Activated CD8-positive, alpha-beta T cell treated with anti-CD3 and anti-CD28 coated beads for 36 hours (primary cell): ENCODE data around the gene MARCHF2. TPM values are rescaled to one million over a fixed set of nuclear protein-coding genes. Genes with fewer than 3 reads are reported as not detected.
A peak's percentile ranks its signal among the peaks of the same experiment; 100 is the strongest.

Experiments
- ATAC-seq: fragments of 200-7000 bp; cut with Tn5 transposase; one replicate; pipeline ENCODE4 v1.10.0; 2021; ENCODE audit warnings: mild to moderate bottlenecking, moderate library complexity
- CTCF ChIA-PET: fragments of 350-600 bp; sonication (Branson Sonifier 250); formaldehyde crosslinking; loops from one replicate; lab custom pipeline; 2021; ENCODE audit warnings: antibody characterized with exemption; lab: Charles Lee
- POLR2A ChIA-PET: fragments of 350-600 bp; sonication (Branson Sonifier 250); formaldehyde crosslinking; loops from one replicate; lab custom pipeline; 2021; ENCODE audit warnings: antibody characterized with exemption; lab: Charles Lee
- DNase-seq: peaks from one replicate; pipeline ENCODE4 v3.0.0-alpha.2; 2020
- H3K27ac Mint-ChIP-seq: one replicate; pipeline ENCODE4 v1.8.0; 2021; ENCODE audit warnings: mild to moderate bottlenecking, mixed read lengths
- H3K27me3 Mint-ChIP-seq: one replicate; pipeline ENCODE4 v1.8.0; 2021; ENCODE audit warnings: mixed read lengths
- H3K36me3 Mint-ChIP-seq: one replicate; pipeline ENCODE4 v1.8.0; 2021; ENCODE audit warnings: low read depth, mixed read lengths
- H3K4me1 Mint-ChIP-seq: one replicate; pipeline ENCODE4 v1.8.0; 2021; ENCODE audit warnings: low read depth, mixed read lengths
- H3K4me3 Mint-ChIP-seq: one replicate; pipeline ENCODE4 v1.8.0; 2021; ENCODE audit warnings: mild to moderate bottlenecking, moderate library complexity, mixed read lengths
- H3K9me3 Mint-ChIP-seq: one replicate; pipeline ENCODE4 v1.8.0; 2021; ENCODE audit warnings: mixed read lengths
- CTCF ChIP-seq: fragments of 200-600 bp; IDR thresholded peaks from one replicate; pipeline ENCODE4 v1.8.0; 2022; ENCODE audit warnings: antibody characterized with exemption, mild to moderate bottlenecking
- intact Hi-C: fragments of 100-400 bp; cut with micrococcal nuclease; formaldehyde crosslinking; loops from one replicate; pipeline ENCODE4 v1.10.0; 2022
- total RNA-seq, 2 experiments: library from RNA; stranded (reverse); gene quantifications; one replicate each; pipeline ENCODE4 v1.2.3, GENCODE V29; 2021

The MARCHF2 gene
- total RNA-seq, 2 experiments from 2014 or later: 8.0 to 8.6 TPM

- peaks cover 11% of the 10 kb centered on the region for H3K4me1 Mint-ChIP-seq
- no peak for TF ChIP-seq CTCF
- H3K36me3 Mint-ChIP-seq: peaks cover 76% of the 10 kb centered on the region
- ATAC-seq (no peak), DNase-seq (no peak)
- CTCF ChIA-PET: no interaction called here
- H3K9me3 Mint-ChIP-seq: no peaks in the 10 kb centered on the region
- H3K27me3 Mint-ChIP-seq: no peaks in the 10 kb centered on the region
- H3K4me3 Mint-ChIP-seq: no peak overlapping the region
- intact Hi-C loops: no loop called here
- peak overlapping the region; percentile 9 for H3K27ac Mint-ChIP-seq
- POLR2A ChIA-PET: no interaction called here
These were observed 55.8 kb downstream of the MARCHF2 start for GRCh38 chr19:8468761-8469373.

DNA sequence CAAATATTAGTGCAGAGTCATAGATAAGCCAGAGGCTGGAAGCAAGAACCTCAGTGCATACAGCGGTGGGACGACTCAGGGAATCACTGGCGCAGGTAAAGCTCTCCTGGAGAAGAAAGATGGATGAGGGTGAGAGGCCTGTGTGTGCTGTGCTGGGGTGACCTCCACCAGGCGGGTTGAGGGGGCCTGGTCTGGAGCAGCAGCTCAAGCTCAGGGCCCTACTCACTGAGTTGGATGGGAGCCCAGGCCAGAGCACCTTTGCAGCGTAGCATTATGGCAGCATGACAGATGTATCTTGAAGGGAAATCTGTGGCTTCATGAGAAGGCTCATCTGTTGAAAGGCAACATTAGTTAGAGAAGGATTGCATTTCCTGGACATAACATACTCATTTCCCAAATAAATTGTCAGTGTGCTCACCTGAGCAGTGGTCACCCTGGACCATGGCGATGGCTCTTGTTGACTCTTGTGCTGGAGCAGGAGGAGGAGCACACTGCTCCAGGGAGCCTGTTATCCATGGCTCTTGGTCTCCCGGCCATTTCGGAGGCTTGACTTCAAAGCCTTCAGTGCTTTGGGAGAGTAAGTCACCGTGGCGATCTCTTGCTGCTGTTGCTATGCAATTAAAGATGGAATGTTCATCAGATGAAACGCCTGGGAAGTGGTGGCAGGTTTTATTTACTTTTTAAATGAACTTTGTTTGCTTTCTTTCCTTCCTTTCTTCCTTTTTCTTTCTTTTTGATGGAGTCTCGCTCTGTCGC lies 56.7 kb downstream of the MARCHF2 start:
- Mint-ChIP-seq H3K4me3 (no peak overlapping the region), H3K9me3 (no peaks in the 10 kb centered on the region), H3K36me3 (peaks cover 78% of the 10 kb centered on the region), H3K27me3 (no peaks in the 10 kb centered on the region), H3K4me1 (peaks cover 15% of the 10 kb centered on the region), H3K27ac (no peak overlapping the region)
- POLR2A ChIA-PET: interaction anchor here (1.1 kb wide), 1 partner anchor 10 kb away, joined by 3 read pairs; no protein-coding TSS in a partner anchor
- DNase-seq (no peak), ATAC-seq (no peak)
- TF ChIP-seq CTCF: no peak
- CTCF ChIA-PET: interaction anchor here (2.0 kb wide), 1 partner anchor 36 kb away, joined by 5 read pairs; no protein-coding TSS in a partner anchor
- intact Hi-C loops: no loop called here

DNA sequence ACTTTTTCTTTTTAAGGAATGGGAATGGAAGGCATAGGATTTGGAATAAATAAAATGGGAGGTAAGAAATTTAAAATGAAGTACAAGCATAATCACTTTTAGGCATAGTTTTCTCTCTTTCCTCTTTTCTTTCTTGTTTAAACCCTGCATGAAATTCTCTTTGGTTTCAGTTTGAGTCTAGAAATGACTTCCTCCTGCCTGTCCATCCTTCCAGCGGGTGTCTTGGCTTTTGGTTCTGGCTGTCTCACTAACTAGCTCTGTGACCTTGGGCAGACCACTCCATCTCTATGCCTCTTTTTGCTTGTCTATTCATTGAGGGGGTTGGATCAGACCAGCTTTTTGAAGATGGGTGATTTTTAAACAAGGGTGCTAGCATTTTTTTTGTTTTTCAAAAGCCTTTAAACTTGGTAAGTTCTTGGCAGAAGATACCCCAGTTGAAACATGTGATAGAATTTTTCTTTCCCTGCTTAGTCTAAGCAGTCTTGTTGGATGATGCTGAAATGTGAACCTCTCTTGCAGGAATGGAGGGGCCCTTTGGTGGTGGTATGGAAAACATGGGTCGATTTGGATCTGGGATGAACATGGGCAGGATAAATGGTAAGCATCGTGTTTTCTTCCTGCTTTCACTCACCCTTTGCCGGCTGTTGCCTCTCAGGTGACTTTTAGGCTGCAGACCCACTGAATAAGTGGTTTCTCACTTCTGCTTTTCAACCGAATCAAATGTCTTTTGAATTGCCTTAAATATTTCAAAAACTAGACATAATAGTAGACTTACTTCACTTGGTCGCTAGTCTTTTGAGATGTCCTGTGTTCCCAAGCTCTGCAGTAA lies 60.8 kb downstream of the MARCHF2 start:
- no peak for ATAC-seq
- Mint-ChIP-seq H3K27ac (peak overlapping the region; percentile 46), H3K9me3 (no peaks in the 10 kb centered on the region), H3K4me3 (no peak overlapping the region), H3K4me1 (peaks cover 53% of the 10 kb centered on the region), H3K27me3 (no peaks in the 10 kb centered on the region), H3K36me3 (peaks cover 76% of the 10 kb centered on the region)
- no peak for DNase-seq
- TF ChIP-seq CTCF: no peak
- intact Hi-C loops: no loop called here
- ChIA-PET POLR2A (interaction anchor here (0.8 to 1.4 kb wide), 3 partner anchors 9 to 12 kb away, joined by 3 to 5 read pairs (median 3); no protein-coding TSS in a partner anchor), CTCF (interaction anchor here (1.4 to 1.6 kb wide), 2 partner anchors 18 to 120 kb away, joined by 3 read pairs; no protein-coding TSS in a partner anchor)

DNA sequence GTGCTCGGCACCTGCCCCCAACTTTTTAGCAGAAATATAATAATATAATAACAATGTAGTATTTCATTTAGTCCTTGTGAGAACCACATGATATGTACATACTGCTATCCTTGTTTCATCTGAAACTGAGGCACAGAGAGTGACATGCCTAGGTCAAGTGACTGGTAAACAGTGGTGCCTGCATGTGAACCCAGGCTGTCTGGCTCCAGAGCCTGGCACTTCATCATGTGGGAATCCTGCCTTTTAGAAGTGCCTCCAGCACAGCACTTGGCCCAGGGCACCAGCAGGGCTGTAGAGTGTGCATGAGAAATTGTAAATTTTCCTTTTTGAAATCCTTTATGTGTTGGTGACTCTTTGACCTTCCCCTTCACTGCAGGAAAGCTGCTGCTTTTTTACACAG lies 61.9 kb downstream of the MARCHF2 start:
- intact Hi-C loops: no loop called here
- no peaks in the 10 kb centered on the region for H3K27me3 Mint-ChIP-seq
- peaks cover 56% of the 10 kb centered on the region for H3K4me1 Mint-ChIP-seq
- no peak overlapping the region for H3K4me3 Mint-ChIP-seq
- H3K27ac Mint-ChIP-seq: peak overlapping the region; percentile 63
- TF ChIP-seq CTCF: no peak
- POLR2A ChIA-PET: no interaction called here
- CTCF ChIA-PET: no interaction called here
- DNase-seq (no peak), ATAC-seq (no peak)
- H3K9me3 Mint-ChIP-seq: no peaks in the 10 kb centered on the region
- H3K36me3 Mint-ChIP-seq: peaks cover 67% of the 10 kb centered on the region
